HG02623 (cell line): ENCODE results near the gene PTPN7.
"Not testable (repeated sequence)": the region's sequence is repeated elsewhere in the genome, so short reads cannot be mapped to it uniquely, and the experiment has no call there.

Experiments used
- ATAC-seq: cut with Tn5 transposase; IDR thresholded peaks from one replicate; pipeline ENCODE4 v1.9.1; 2021; ENCODE audit warnings: moderate library complexity; ENCODE audit not compliant: unreplicated experiment

Gene PTPN7

GRCh38 chr1:202160377-202160940, at the start of gene PTPN7:
PTPN7 (minus strand) TSS chr1:202160602; CDS start chr1:202159402, 1,200 bp downstream.
- peak; percentile 35 for ATAC-seq

GRCh38 chr1:202208351-202208857, 48.0 kb upstream of the PTPN7 start:
- no peak for ATAC-seq

GRCh38 chr1:202207292-202207691, 46.9 kb upstream of the PTPN7 start:
- no peak for ATAC-seq

DNA sequence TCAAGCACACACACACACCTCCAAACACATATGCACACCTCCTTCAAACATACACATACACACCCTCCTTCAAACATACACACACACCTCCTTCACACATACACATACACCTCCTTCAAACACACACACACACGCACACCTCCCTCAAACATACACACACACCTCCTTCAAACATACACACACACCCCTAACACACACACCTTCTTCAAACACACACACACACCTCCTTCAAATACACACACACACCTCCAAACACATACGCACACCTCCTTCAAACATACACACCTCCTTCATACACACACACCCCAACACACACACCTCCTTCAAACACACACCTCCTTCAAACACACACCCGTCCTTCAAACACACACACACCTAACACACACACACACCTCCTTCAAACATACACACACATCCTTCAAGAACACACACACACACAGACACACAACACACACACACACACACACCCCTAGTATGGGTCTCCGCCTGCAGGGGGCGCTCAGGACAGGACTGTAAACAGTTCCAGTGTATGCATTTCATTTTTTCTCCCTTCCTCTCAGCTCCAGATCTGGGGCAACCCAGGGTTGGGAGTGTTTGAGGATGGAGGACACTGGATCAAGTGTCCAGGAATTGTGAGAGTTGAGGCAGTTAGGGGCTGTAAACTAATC, 45.3 kb upstream of the PTPN7 start:
- ATAC-seq = no peak

DNA sequence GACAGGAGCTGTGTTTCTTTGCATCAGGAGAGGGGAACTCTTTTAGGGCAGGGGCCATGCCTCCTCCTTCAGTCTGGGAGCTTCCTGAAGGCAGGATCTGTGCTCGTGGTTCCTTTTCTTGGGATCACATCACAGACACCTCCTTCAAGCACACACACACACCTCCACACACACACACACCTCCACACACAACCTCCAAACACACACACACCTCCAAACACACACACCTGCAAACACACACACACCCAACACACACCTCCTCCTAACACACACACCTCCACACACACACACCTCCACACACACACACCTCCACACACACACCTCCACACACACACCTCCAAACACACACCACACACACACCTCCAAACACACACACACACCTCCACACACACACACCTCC, 43.7 kb upstream of the PTPN7 start:
- ATAC-seq = no peak

- ATAC-seq = no peak
These were observed 43.0 kb upstream of the PTPN7 start for GRCh38 chr1:202203238-202204039.

GRCh38 chr1:202202500-202203168, 42.2 kb upstream of the PTPN7 start:
- no peak for ATAC-seq

GRCh38 chr1:202201971-202202370, 41.6 kb upstream of the PTPN7 start:
- no peak for ATAC-seq

- no peak for ATAC-seq
These were observed 40.9 kb upstream of the PTPN7 start for GRCh38 chr1:202201266-202201665.

DNA sequence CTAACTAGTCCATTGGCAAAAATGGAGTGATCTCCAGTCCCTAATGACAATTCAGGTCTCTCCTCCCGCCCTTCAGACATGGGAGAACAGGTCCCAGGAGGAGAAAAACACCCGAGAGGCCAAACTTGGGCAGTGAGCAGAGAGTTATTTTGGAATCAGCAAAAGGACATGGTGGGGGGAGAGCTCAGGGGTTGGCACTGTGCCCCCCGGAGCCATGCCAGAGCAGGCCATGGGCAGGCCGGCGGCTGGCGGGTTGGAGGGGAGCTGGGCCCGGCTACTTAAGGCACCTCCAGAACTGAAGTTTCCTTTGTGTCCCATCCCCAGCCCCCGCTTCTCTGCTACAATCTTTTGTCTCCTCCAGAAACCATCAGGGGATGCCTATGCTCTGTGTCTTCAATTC, 40.3 kb upstream of the PTPN7 start:
- no peak for ATAC-seq

GRCh38 chr1:202200112-202200548, 39.7 kb upstream of the PTPN7 start:
- no peak for ATAC-seq

DNA sequence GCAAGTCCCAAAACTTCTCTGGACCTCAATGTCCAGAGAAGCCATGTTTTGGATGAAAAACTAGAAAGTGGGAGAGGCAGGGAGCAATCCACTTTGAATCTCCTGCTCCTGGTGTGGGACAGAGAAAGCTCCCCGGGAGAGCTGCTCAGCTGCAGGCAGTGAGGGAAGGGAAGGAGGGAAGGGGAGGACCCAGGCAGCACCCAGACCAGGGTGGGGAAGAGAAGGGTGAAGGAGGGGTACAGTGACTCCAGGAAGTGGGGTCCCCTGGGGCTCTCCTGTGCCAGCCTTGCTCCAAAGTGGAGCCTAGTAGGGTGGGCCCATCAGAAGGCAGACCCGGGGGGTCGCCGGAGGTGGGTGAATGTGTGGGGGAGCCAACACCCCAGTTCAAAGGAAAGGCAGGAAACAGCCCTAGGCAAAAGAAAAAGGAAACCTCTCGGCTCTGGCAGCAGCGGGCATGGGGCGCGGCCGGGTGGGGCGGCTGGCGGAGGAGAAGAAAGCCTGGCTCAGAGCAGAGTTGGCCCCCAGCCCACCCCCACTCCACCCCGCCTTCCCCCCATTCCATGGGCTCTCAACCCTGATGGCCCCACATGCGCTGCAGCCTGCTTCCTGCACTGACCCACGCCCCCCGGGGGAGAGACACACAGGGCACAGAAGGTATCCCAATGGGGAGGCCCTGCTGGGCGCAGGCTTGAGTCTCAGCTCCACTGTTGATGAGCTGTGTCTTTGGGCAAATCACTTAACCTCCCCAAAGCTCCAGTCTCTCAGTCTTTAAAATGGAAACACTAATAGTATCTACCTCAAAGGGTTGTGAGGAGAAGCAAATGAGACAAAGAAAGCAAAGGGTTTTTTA, 38.9 kb upstream of the PTPN7 start:
- no peak for ATAC-seq

DNA sequence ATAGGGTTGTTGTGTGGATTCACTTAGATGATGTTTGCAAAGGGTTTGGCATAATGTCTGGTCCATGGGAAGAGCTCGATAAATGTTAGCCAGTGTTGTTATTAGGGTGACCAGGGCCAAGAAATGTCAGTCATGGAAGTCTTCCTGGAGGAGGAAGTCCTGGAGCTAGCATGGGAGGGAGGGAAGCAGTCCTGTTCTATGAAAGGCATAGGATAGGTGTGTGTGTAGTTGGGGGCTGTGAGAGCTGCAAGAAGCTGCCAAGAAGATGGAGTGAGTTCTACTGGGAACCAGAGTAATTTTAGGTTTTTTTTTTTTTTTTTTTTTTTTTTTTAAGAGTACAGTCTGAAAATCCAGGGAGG, 37.9 kb upstream of the PTPN7 start:
- no peak for ATAC-seq

DNA sequence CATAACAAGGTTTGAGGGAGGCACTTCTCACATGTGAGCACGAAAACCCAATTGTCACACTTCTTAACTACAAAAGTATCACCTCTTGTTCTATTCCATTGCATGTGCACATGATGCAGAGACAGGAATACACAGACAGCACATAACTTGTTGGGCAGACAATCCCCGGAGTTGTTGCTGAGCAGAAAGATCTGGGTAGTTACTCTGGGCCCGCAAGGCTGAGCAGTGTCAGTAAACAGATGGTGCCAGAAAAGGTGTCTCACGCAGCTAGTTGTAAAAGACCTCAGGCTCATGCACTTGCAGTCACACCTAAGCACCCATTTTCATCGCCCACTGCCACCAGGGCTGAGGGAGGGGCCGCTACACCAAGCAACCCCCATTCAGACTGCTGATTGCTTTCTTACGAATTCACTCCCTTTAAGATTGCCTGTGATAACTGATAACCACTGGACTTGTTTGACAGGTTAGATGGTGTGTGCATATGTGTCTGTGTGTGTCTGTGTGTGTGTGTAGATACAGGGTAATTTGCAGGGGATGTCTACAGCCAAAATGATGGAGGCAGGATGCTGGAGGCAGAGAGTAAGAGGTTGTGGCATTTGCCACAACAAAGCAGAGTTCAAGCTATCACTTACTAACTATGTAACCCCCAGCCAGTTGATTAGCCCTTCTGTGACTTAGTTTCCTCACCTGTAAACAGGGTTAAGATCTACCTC, 37.4 kb upstream of the PTPN7 start:
- ATAC-seq = no peak

- no peak for ATAC-seq
These were observed 33.9 kb upstream of the PTPN7 start for GRCh38 chr1:202194328-202194648.

- ATAC-seq = no peak
These were observed 33.4 kb upstream of the PTPN7 start, which contains the start of gene LGR6 for GRCh38 chr1:202193614-202194327. LGR6 (plus strand) TSS chr1:202193799; CDS start chr1:202193990, 191 bp downstream.

DNA sequence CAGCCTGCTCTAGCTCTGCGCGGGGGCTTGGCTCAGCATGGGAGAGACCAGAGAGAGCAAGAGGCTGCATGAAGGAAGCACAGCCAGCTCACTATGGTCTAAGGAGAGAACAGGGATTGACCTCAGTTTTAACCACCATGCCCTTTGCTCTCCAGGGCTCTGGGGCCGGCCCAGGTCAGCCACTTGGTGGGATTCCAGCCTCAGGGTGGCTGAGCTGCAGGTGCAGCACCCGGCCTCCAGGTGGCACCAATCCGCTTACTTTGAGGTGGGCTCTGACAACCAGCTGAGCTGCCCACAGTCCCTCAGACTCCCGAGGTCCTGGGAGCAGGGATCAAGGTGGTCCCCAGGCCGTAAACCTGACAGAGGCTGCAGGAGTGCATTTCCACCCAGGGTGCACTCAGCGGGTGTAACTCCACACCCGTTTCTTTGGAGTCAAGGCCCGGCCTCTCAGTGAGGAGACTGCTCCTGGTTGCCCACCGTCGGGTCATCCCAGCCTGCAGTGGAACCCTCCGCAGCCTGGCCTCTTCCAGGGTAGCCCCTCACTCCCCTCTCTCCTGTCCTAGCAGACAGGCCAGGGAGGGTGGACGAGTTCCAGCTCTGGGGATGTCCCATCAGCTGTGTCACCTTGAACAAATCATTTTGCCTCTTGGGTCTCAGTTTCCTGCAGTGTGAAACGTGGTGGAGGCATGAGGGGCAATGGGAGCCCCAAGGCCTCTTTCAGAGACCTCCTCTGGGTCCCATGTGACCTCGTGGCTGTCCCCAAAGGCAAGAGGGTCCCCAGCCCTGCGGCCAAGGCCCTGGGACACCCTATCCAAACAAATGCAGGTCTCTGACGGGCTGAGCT, 32.6 kb upstream of the PTPN7 start:
- no peak for ATAC-seq

- not testable (repeated sequence) for ATAC-seq
These were observed 31.0 kb upstream of the PTPN7 start for GRCh38 chr1:202191391-202191790.
